A549 (cell line): ENCODE data around the gene RNH1.

Source experiments
- FOSL2 ChIP-seq, 2 experiments: fragments of 450-650 bp in 1 of 2; fragments of >200 bp in 1 of 2; sonication (Bioruptor Twin) in 1 of 2; formaldehyde crosslinking; IDR thresholded peaks; 2 replicates each; pipeline versions ENCODE4 v1.5.0 to v1.6.1; 2016 to 2020; ENCODE audit warnings: mild to moderate bottlenecking in 1 of 2, moderate library complexity in 1 of 2
- HOXB13 ChIP-seq: fragments of 250-450 bp; sonication (Bioruptor Pico); IDR thresholded peaks from 2 replicates; pipeline ENCODE4 v1.5.0; 2020; ENCODE audit warnings: low read depth, mild to moderate bottlenecking, moderate library complexity
- MAFK ChIP-seq: fragments of 450-650 bp; IDR thresholded peaks from 2 replicates; pipeline ENCODE4 v1.6.1; 2014; ENCODE audit not compliant: partially characterized antibody
- POLR2A ChIP-seq: IDR thresholded peaks from 2 replicates; pipeline ENCODE4 v1.6.1; 2012; ENCODE audit warnings: mild to moderate bottlenecking, low read length
- TF ChIP-seq, protein P1 (sequence below): fragments of >200 bp; sonication (Bioruptor Twin); formaldehyde crosslinking; IDR thresholded peaks from 3 replicates; pipeline ENCODE4 v1.5.1; 2016

GRCh38 chr11:490930-491260 is 16.1 kb downstream of the RNH1 start:
- TF ChIP-seq POLR2A (no peak), HOXB13 (no peak), FOSL2 (IDR thresholded peaks at IDR 0.05) (no peak), FOSL2 (CRISPR knock-in tag; IDR thresholded peaks at IDR 0.05) (no peak), MAFK (no peak)
- TF ChIP-seq, protein P1, sequence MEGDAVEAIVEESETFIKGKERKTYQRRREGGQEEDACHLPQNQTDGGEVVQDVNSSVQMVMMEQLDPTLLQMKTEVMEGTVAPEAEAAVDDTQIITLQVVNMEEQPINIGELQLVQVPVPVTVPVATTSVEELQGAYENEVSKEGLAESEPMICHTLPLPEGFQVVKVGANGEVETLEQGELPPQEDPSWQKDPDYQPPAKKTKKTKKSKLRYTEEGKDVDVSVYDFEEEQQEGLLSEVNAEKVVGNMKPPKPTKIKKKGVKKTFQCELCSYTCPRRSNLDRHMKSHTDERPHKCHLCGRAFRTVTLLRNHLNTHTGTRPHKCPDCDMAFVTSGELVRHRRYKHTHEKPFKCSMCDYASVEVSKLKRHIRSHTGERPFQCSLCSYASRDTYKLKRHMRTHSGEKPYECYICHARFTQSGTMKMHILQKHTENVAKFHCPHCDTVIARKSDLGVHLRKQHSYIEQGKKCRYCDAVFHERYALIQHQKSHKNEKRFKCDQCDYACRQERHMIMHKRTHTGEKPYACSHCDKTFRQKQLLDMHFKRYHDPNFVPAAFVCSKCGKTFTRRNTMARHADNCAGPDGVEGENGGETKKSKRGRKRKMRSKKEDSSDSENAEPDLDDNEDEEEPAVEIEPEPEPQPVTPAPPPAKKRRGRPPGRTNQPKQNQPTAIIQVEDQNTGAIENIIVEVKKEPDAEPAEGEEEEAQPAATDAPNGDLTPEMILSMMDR: no peak
